HG02970 (cell line): Measurements from ENCODE around the gene ADGRG6.
"Not testable (repeated sequence)": the region's sequence is repeated elsewhere in the genome, so short reads cannot be mapped to it uniquely, and the experiment has no call there.

Source experiments
- ATAC-seq: cut with Tn5 transposase; IDR thresholded peaks from one replicate; pipeline ENCODE4 v1.9.1; 2021; ENCODE audit warnings: mild to moderate bottlenecking, moderate library complexity, moderate number of reproducible peaks; ENCODE audit not compliant: unreplicated experiment, low FRiP score

Gene ADGRG6

GRCh38 chr6:142433419-142433818 lies 131.6 kb downstream of the ADGRG6 start:
- no peak for ATAC-seq

GRCh38 chr6:142438898-142439297 lies 137.1 kb downstream of the ADGRG6 start:
- no peak for ATAC-seq

- ATAC-seq = no peak
These were observed 138.9 kb downstream of the ADGRG6 start for GRCh38 chr6:142440600-142441293.

- ATAC-seq = no peak
These were observed 139.9 kb downstream of the ADGRG6 start for GRCh38 chr6:142441716-142442115.

GRCh38 chr6:142443102-142443501 lies 141.3 kb downstream of the ADGRG6 start:
- ATAC-seq = no peak

GRCh38 chr6:142443532-142443931 lies 141.7 kb downstream of the ADGRG6 start:
- ATAC-seq = no peak

GRCh38 chr6:142444376-142444775 lies 142.6 kb downstream of the ADGRG6 start:
- no peak for ATAC-seq

GRCh38 chr6:142444881-142445301 lies 143.1 kb downstream of the ADGRG6 start:
- ATAC-seq = no peak

- ATAC-seq = no peak
These were observed 144.4 kb downstream of the ADGRG6 start for GRCh38 chr6:142446168-142446567.

GRCh38 chr6:142446576-142446975 lies 144.8 kb downstream of the ADGRG6 start:
- ATAC-seq = no peak

GRCh38 chr6:142448091-142448729 lies 146.4 kb downstream of the ADGRG6 start:
- no peak for ATAC-seq

GRCh38 chr6:142450856-142451255 lies 149.0 kb downstream of the ADGRG6 start:
- ATAC-seq = not testable (repeated sequence)

- ATAC-seq = no peak
These were observed 151.2 kb downstream of the ADGRG6 start for GRCh38 chr6:142452993-142453392.

GRCh38 chr6:142454196-142454595 lies 152.4 kb downstream of the ADGRG6 start:
- not testable (repeated sequence) for ATAC-seq

- not testable (repeated sequence) for ATAC-seq
These were observed 153.0 kb downstream of the ADGRG6 start for GRCh38 chr6:142454848-142455247.

GRCh38 chr6:142455957-142456589 lies 154.3 kb downstream of the ADGRG6 start:
- ATAC-seq = no peak

- no peak for ATAC-seq
These were observed 156.0 kb downstream of the ADGRG6 start for GRCh38 chr6:142457638-142458406.

- ATAC-seq = no peak
These were observed 157.0 kb downstream of the ADGRG6 start for GRCh38 chr6:142458836-142459235.

GRCh38 chr6:142459271-142459670 lies 157.5 kb downstream of the ADGRG6 start:
- no peak for ATAC-seq

GRCh38 chr6:142462260-142462659 lies 160.5 kb downstream of the ADGRG6 start:
- no peak for ATAC-seq

GRCh38 chr6:142463988-142464387 lies 162.2 kb downstream of the ADGRG6 start:
- ATAC-seq = no peak
